GM13977 (cell line): Measurements from ENCODE around the gene ATAT1.
A peak's percentile ranks its signal among the peaks of the same experiment; 100 is the strongest.

Experiments used
- DNase-seq: peaks from one replicate; pipeline ENCODE4 v3.0.0; 2012; ENCODE audit warnings: low spot score
- CTCF ChIP-seq: IDR thresholded peaks from 2 replicates; pipeline ENCODE4 v1.5.1; 2012; ENCODE audit warnings: mild to moderate bottlenecking, control low read depth; ENCODE audit not compliant: insufficient read depth; ENCODE audit errors: extremely low read depth, missing control alignments
- in situ Hi-C: fragments of 300-500 bp; cut with MboI; formaldehyde crosslinking; loops from one replicate; pipeline ENCODE4 v1.12.0; 2022; ENCODE audit warnings: low sequenced_read_pairs, low pct_unique_long_range_greater_than_20kb, mixed read lengths, inconsistent platforms; ENCODE audit not compliant: unreplicated experiment

The ATAT1 gene

GRCh38 chr6:30626484-30627366 lies at the start of gene ATAT1:
Gene ATAT1 (plus strand): TSS chr6:30626874.
- in situ Hi-C loops, result no loop called here
- TF ChIP-seq CTCF, result peak; percentile 35
- peak; percentile 88 for DNase-seq

- TF ChIP-seq CTCF, result no peak
- in situ Hi-C loops, result no loop called here
Observed at GRCh38 chr6:30578051-30578450, 48.6 kb upstream of the ATAT1 start.

GRCh38 chr6:30583921-30584320 lies 42.8 kb upstream of the ATAT1 start:
- TF ChIP-seq CTCF, result no peak
- no peak for DNase-seq
- in situ Hi-C loops, result no loop called here

More at GRCh38 chr6:30578051-30578450, 48.6 kb upstream of the ATAT1 start:
- DNase-seq, result no peak

GRCh38 chr6:30589754-30590358 lies 36.8 kb upstream of the ATAT1 start:
- in situ Hi-C loops, result no loop called here

GRCh38 chr6:30590509-30590908 lies 36.2 kb upstream of the ATAT1 start:
- no peak for TF ChIP-seq CTCF
- DNase-seq, result no peak
- in situ Hi-C loops, result no loop called here

More at GRCh38 chr6:30589754-30590358, 36.8 kb upstream of the ATAT1 start:
- TF ChIP-seq CTCF, result no peak
- no peak for DNase-seq

- in situ Hi-C loops, result no loop called here
- DNase-seq, result no peak
- no peak for TF ChIP-seq CTCF
Observed at GRCh38 chr6:30591008-30591407, 35.7 kb upstream of the ATAT1 start.
